HepG2 (cell line): ENCODE data around the gene THAP2. TPM values are rescaled to one million over a fixed set of nuclear protein-coding genes. Genes with fewer than 3 reads are reported as not detected.
A peak's percentile ranks its signal among the peaks of the same experiment; 100 is the strongest.

Experiments
- ARID4A ChIP-seq: sonication (generic); formaldehyde crosslinking; IDR thresholded peaks from 2 replicates; pipeline ENCODE4 v1.5.0; 2020; ENCODE audit warnings: mild to moderate bottlenecking, missing genetic modification reagents, borderline replicate concordance
- ATAD3A ChIP-seq: sonication (generic); formaldehyde crosslinking; IDR thresholded peaks from 2 replicates; pipeline ENCODE4 v1.4.0; 2020; ENCODE audit warnings: missing genetic modification reagents
- ATF2 ChIP-seq: sonication (generic); formaldehyde crosslinking; IDR thresholded peaks from 2 replicates; pipeline ENCODE4 v1.4.0; 2020; ENCODE audit warnings: missing genetic modification reagents
- BCLAF1 ChIP-seq: fragments of 450-650 bp; IDR thresholded peaks from 2 replicates; pipeline ENCODE4 v1.6.1; 2017; ENCODE audit warnings: mild to moderate bottlenecking
- BORCS8-MEF2B ChIP-seq: sonication (generic); formaldehyde crosslinking; IDR thresholded peaks from 2 replicates; pipeline ENCODE4 v1.8.0; 2022; ENCODE audit warnings: mild to moderate bottlenecking, missing genetic modification reagents
- EED ChIP-seq: sonication (generic); formaldehyde crosslinking; IDR thresholded peaks from 2 replicates; pipeline ENCODE4 v1.5.0; 2020; ENCODE audit warnings: mild to moderate bottlenecking, missing genetic modification reagents
- GABPA ChIP-seq, 2 experiments: IDR thresholded peaks; 2 replicates each; pipeline ENCODE4 v1.6.1; 2011 to 2016; ENCODE audit warnings: low read depth in 2 of 2, low read length in 1 of 2, missing biosample characterization in 1 of 2, missing genetic modification characterization in 1 of 2
- HNRNPH1 ChIP-seq: fragments of 200-400 bp; formaldehyde crosslinking; optimal IDR thresholded peaks from 2 replicates; pipeline ENCODE3; 2017; ENCODE audit warnings: mild to moderate bottlenecking, low read depth, low read length
- MNT ChIP-seq: fragments of 450-650 bp; IDR thresholded peaks from 2 replicates; pipeline ENCODE4 v1.6.1; 2016
- POLR2A ChIP-seq, 2 experiments: IDR thresholded peaks; 2 replicates each; pipeline ENCODE4 v1.6.1; 2011; ENCODE audit warnings: low read depth in 2 of 2, low read length in 2 of 2, mild to moderate bottlenecking in 1 of 2, moderate library complexity in 1 of 2; ENCODE audit not compliant: insufficient read depth in 1 of 2
- REXO4 ChIP-seq: sonication (generic); formaldehyde crosslinking; IDR thresholded peaks from 2 replicates; pipeline ENCODE4 v1.8.0; 2022; ENCODE audit warnings: missing genetic modification reagents, mild to moderate bottlenecking, borderline replicate concordance
- RFXAP ChIP-seq: sonication (generic); formaldehyde crosslinking; IDR thresholded peaks from 2 replicates; pipeline ENCODE4 v1.4.0; 2020; ENCODE audit warnings: missing genetic modification reagents, borderline replicate concordance
- SETDB1 ChIP-seq: sonication (generic); formaldehyde crosslinking; IDR thresholded peaks from 2 replicates; pipeline ENCODE4 v1.5.1; 2020; ENCODE audit warnings: missing genetic modification reagents, mild to moderate bottlenecking, borderline replicate concordance
- SNAPC5 ChIP-seq: sonication (generic); formaldehyde crosslinking; IDR thresholded peaks from 2 replicates; pipeline ENCODE4 v1.8.1; 2023; ENCODE audit warnings: mild to moderate bottlenecking, missing genetic modification reagents, borderline replicate concordance
- SOX13 ChIP-seq, 3 experiments: fragments of 450-650 bp in 1 of 3; sonication (generic) in 1 of 3; formaldehyde crosslinking in 1 of 3; IDR thresholded peaks in 2 of 3; conservative IDR thresholded peaks in 1 of 3; 2 replicates each; pipeline versions ENCODE4 v1.5.0 to v1.6.1; 2016 to 2020; ENCODE audit warnings: antibody characterized with exemption in 1 of 3, mild to moderate bottlenecking in 1 of 3, missing compliant biosample characterization in 1 of 3, missing genetic modification reagents in 1 of 3, moderate library complexity in 1 of 3
- SRSF9 ChIP-seq: fragments of 200-400 bp; formaldehyde crosslinking; IDR thresholded peaks from 2 replicates; pipeline ENCODE4 v1.6.1; 2018; ENCODE audit warnings: borderline replicate concordance, mild to moderate bottlenecking, low read depth, low read length; ENCODE audit not compliant: insufficient read depth, poor library complexity, severe bottlenecking
- ZNF180 ChIP-seq: sonication (generic); formaldehyde crosslinking; IDR thresholded peaks from 2 replicates; pipeline ENCODE4 v1.4.0; 2020; ENCODE audit warnings: low read depth, missing genetic modification reagents, borderline replicate concordance
- ZNF451 ChIP-seq: sonication (generic); formaldehyde crosslinking; IDR thresholded peaks from 2 replicates; pipeline ENCODE4 v1.5.0; 2020; ENCODE audit warnings: mild to moderate bottlenecking, missing genetic modification reagents
- ZNF468 ChIP-seq: sonication (generic); formaldehyde crosslinking; IDR thresholded peaks from 2 replicates; pipeline ENCODE4 v1.8.0; 2022; ENCODE audit warnings: mild to moderate bottlenecking, moderate library complexity, missing genetic modification reagents
- polyA plus RNA-seq, 8 experiments: library from polyadenylated mRNA; depleted of rRNA in 3 of 8; stranded (reverse) in 7 of 8; unstranded in 1 of 8; fragments of >200 nt; fragmentation: Illumina TruSeq in 4 of 8; extraction: Trizol in 4 of 8; gene quantifications; 2 replicates each; pipeline versions ENCODE4 v1.2.1 to v1.2.3, GENCODE V29; 2011 to 2016; ENCODE audit warnings: low read depth in 4 of 8, missing spikeins in 1 of 8, mixed read lengths in 1 of 8; ENCODE audit not compliant: insufficient read depth in 1 of 8
- total RNA-seq, 5 experiments: library from RNA; depleted of rRNA; stranded (reverse); fragments of >200 nt; fragmentation: Illumina TruSeq; extraction: Trizol; gene quantifications; 2 replicates each; pipeline ENCODE4 v1.2.3, GENCODE V29; 2016; ENCODE audit warnings: low read depth in 1 of 5

The THAP2 gene
- total and polyA plus RNA-seq, 2 of the 13 experiments (the other 11 are each of a cell fraction or from before 2014, with no cell fraction given) = 5.2 to 6.2 TPM

- TF ChIP-seq ARID4A (no peak), SOX13 (IDR thresholded peaks at IDR 0.05) (no peak), SOX13 (CRISPR knock-in tag; conservative IDR thresholded peaks at IDR 0.05 in 1 of 2, IDR thresholded peaks at IDR 0.05 in 1 of 2) (peak in 1 of 2 experiments; percentile 79; a peak in 2 of 4 replicates), ZNF468 (CRISPR knock-in tag) (no peak), SRSF9 (no peak), BORCS8-MEF2B (CRISPR knock-in tag) (no peak), BCLAF1 (no peak), POLR2A (IDR thresholded peaks at IDR 0.05; ENCODE audit: insufficient read depth in 1 of 2, low read depth in 2 of 2, low read length in 2 of 2) (no peak), SETDB1 (CRISPR knock-in tag) (no peak), EED (no peak), REXO4 (CRISPR knock-in tag) (no peak), GABPA (IDR thresholded peaks at IDR 0.05; ENCODE audit: low read depth, low read length) (no peak), GABPA (CRISPR knock-in tag; IDR thresholded peaks at IDR 0.05; ENCODE audit: low read depth) (no peak), ATAD3A (CRISPR knock-in tag) (no peak), SNAPC5 (no peak), ATF2 (CRISPR knock-in tag) (no peak), ZNF451 (CRISPR knock-in tag) (no peak), HNRNPH1 (no peak), RFXAP (0 out of 2 replicates have a peak, but pooled peaks have one; percentile 1), ZNF180 (no peak), MNT (peak; percentile 52; the same call in 1 of the 2 replicates)
These were observed 976 bp downstream of the THAP2 start (continued) for GRCh38 chr12:71665090-71665463.
